HEK293 (cell line): Measurements from ENCODE around the gene ANTXR1.

Experiments used
- CTCF ChIA-PET: fragments of 350-600 bp; formaldehyde crosslinking; extraction: SDS; loops from one replicate; lab custom pipeline; 2021; ENCODE audit warnings: antibody characterized with exemption; lab: Yijun Ruan, JAX
- POLR2A ChIA-PET: fragments of 300-600 bp; formaldehyde crosslinking; extraction: SDS; loops from one replicate; lab custom pipeline; 2020; ENCODE audit warnings: antibody characterized with exemption, inconsistent platforms; lab: Yijun Ruan, JAX
- H3K27ac ChIP-seq: fragments of 200-500 bp; sonication (Bioruptor generic); 2 replicates; pipeline ENCODE4 v1.5.1; 2014; ENCODE audit warnings: low read depth, low read length, control low read depth, inconsistent platforms; ENCODE audit errors: extremely low read depth
- H3K36me3 ChIP-seq, 2 experiments: fragments of 200-500 bp in 1 of 2; sonication (Bioruptor generic) in 1 of 2; 1 replicate in 1 of 2; 2 replicates in 1 of 2; pipeline ENCODE4 v1.5.1; 2014 to 2017; ENCODE audit warnings: inconsistent platforms in 2 of 2, low read length in 2 of 2; ENCODE audit not compliant: control insufficient read depth in 2 of 2, insufficient read depth in 1 of 2
- H3K4me1 ChIP-seq: fragments of 200-500 bp; sonication (Bioruptor generic); 2 replicates; pipeline ENCODE4 v1.5.1; 2014; ENCODE audit warnings: mild to moderate bottlenecking, low read length, inconsistent platforms; ENCODE audit not compliant: control insufficient read depth, insufficient read depth
- H3K4me3 ChIP-seq: 2 replicates; pipeline ENCODE4 v1.5.1; 2011; ENCODE audit warnings: low read depth, mild to moderate bottlenecking, control low read depth, low read length, moderate library complexity
- H3K9me3 ChIP-seq: fragments of 200-500 bp; sonication (Bioruptor generic); 2 replicates; pipeline ENCODE4 v1.5.1; 2014; ENCODE audit warnings: low read depth, low read length, inconsistent platforms; ENCODE audit not compliant: control insufficient read depth, insufficient read depth
- KLF1 ChIP-seq: fragments of 450-650 bp; formaldehyde crosslinking; IDR thresholded peaks from 2 replicates; pipeline ENCODE4 v1.5.1; 2016; ENCODE audit warnings: missing biosample characterization, missing genetic modification characterization
- MEIS1 ChIP-seq: sonication (generic); formaldehyde crosslinking; IDR thresholded peaks from 2 replicates; pipeline ENCODE4 v1.8.1; 2022; ENCODE audit warnings: missing genetic modification reagents, mild to moderate bottlenecking, borderline replicate concordance
- OSR2 ChIP-seq: fragments of 450-650 bp; formaldehyde crosslinking; IDR thresholded peaks from 2 replicates; pipeline ENCODE4 v1.5.1; 2016; ENCODE audit warnings: missing biosample characterization, missing genetic modification characterization
- PRDM10 ChIP-seq: fragments of 450-650 bp; formaldehyde crosslinking; IDR thresholded peaks from 2 replicates; pipeline ENCODE4 v1.5.1; 2016; ENCODE audit warnings: missing biosample characterization, missing genetic modification characterization
- REST ChIP-seq: fragments of 450-650 bp; formaldehyde crosslinking; IDR thresholded peaks from 2 replicates; pipeline ENCODE4 v1.5.1; 2016; ENCODE audit warnings: missing biosample characterization, missing genetic modification characterization
- SALL2 ChIP-seq: fragments of 450-650 bp; formaldehyde crosslinking; IDR thresholded peaks from 2 replicates; pipeline ENCODE4 v1.5.0; 2017; ENCODE audit warnings: missing biosample characterization, mild to moderate bottlenecking, missing genetic modification characterization, borderline replicate concordance
- SCRT1 ChIP-seq: fragments of 450-650 bp; formaldehyde crosslinking; IDR thresholded peaks from 2 replicates; pipeline ENCODE4 v1.5.1; 2016; ENCODE audit warnings: missing biosample characterization, missing genetic modification characterization, borderline replicate concordance
- TSHZ1 ChIP-seq: fragments of 450-650 bp; formaldehyde crosslinking; IDR thresholded peaks from 2 replicates; pipeline ENCODE4 v1.5.1; 2016; ENCODE audit warnings: missing biosample characterization, missing genetic modification characterization, borderline replicate concordance
- WT1 ChIP-seq: fragments of 450-650 bp; formaldehyde crosslinking; IDR thresholded peaks from 2 replicates; pipeline ENCODE4 v1.5.1; 2016; ENCODE audit warnings: missing biosample characterization, missing genetic modification characterization
- YY1 ChIP-seq: fragments of 450-650 bp; formaldehyde crosslinking; IDR thresholded peaks from 2 replicates; pipeline ENCODE4 v1.5.1; 2018; ENCODE audit warnings: missing biosample characterization, missing genetic modification characterization
- YY2 ChIP-seq: fragments of 450-650 bp; formaldehyde crosslinking; IDR thresholded peaks from 2 replicates; pipeline ENCODE4 v1.5.1; 2016; ENCODE audit warnings: missing biosample characterization, missing genetic modification characterization
- ZBTB17 ChIP-seq: fragments of 450-650 bp; formaldehyde crosslinking; IDR thresholded peaks from 2 replicates; pipeline ENCODE4 v1.5.1; 2016; ENCODE audit warnings: missing biosample characterization, missing genetic modification characterization
- ZBTB21 ChIP-seq: fragments of 450-650 bp; formaldehyde crosslinking; IDR thresholded peaks from 2 replicates; pipeline ENCODE4 v1.5.1; 2017; ENCODE audit warnings: missing biosample characterization, missing genetic modification characterization
- ZFHX2 ChIP-seq: fragments of 450-650 bp; formaldehyde crosslinking; conservative IDR thresholded peaks from 2 replicates; pipeline ENCODE4 v1.5.1; 2016; ENCODE audit warnings: missing biosample characterization, missing genetic modification characterization
- ZNF121 ChIP-seq: fragments of 450-650 bp; formaldehyde crosslinking; IDR thresholded peaks from 2 replicates; pipeline ENCODE4 v1.5.1; 2016; ENCODE audit warnings: missing biosample characterization, missing genetic modification characterization
- ZNF26 ChIP-seq: fragments of 450-650 bp; formaldehyde crosslinking; IDR thresholded peaks from 2 replicates; pipeline ENCODE4 v1.5.1; 2016; ENCODE audit warnings: missing biosample characterization, missing genetic modification characterization
- ZNF404 ChIP-seq: fragments of 450-650 bp; formaldehyde crosslinking; IDR thresholded peaks from 2 replicates; pipeline ENCODE4 v1.5.1; 2017; ENCODE audit warnings: missing biosample characterization, missing genetic modification characterization
- ZNF488 ChIP-seq: fragments of 450-650 bp; formaldehyde crosslinking; IDR thresholded peaks from 2 replicates; pipeline ENCODE4 v1.5.1; 2016; ENCODE audit warnings: missing biosample characterization, missing genetic modification characterization
- ZNF555 ChIP-seq: fragments of 450-650 bp; formaldehyde crosslinking; conservative IDR thresholded peaks from 2 replicates; pipeline ENCODE4 v1.5.1; 2017; ENCODE audit warnings: missing biosample characterization, mild to moderate bottlenecking, missing genetic modification characterization, inconsistent platforms
- ZNF610 ChIP-seq: fragments of 450-650 bp; formaldehyde crosslinking; IDR thresholded peaks from 2 replicates; pipeline ENCODE4 v1.5.1; 2016; ENCODE audit warnings: missing biosample characterization, missing genetic modification characterization, borderline replicate concordance
- ZNF624 ChIP-seq: fragments of 450-650 bp; formaldehyde crosslinking; IDR thresholded peaks from 2 replicates; pipeline ENCODE4 v1.5.1; 2017; ENCODE audit warnings: missing biosample characterization, missing genetic modification characterization
- ZNF654 ChIP-seq: fragments of 450-650 bp; formaldehyde crosslinking; IDR thresholded peaks from 2 replicates; pipeline ENCODE4 v1.5.1; 2016; ENCODE audit warnings: low read depth, missing biosample characterization, missing genetic modification characterization
- ZNF792 ChIP-seq: fragments of 450-650 bp; formaldehyde crosslinking; IDR thresholded peaks from 2 replicates; pipeline ENCODE4 v1.5.1; 2016; ENCODE audit warnings: missing biosample characterization, missing genetic modification characterization

ANTXR1 gene

GRCh38 chr2:69178756-69179155 lies 165.8 kb downstream of the ANTXR1 start (continued):
- TF ChIP-seq PRDM10 (no peak), ZFHX2 (tag by site-specific recombination) (no peak), ZNF121 (tag by site-specific recombination) (no peak), MEIS1 (CRISPR knock-in tag) (no peak), OSR2 (tag by site-specific recombination) (no peak)
- TF ChIP-seq, all 188 proteins: peak for 0

- H3K4me3 ChIP-seq, result no peak overlapping the region
- H3K9me3 ChIP-seq, result no peaks in the 10 kb centered on the region
- no peak overlapping the region for H3K27ac ChIP-seq
- ChIA-PET POLR2A (no interaction called here), CTCF (no interaction called here)
- peaks cover 12 to 27% of the 10 kb centered on the region in 2 experiments for H3K36me3 ChIP-seq
- TF ChIP-seq KLF1 (tag by site-specific recombination) (no peak), WT1 (tag by site-specific recombination) (no peak), ZNF654 (no peak), ZNF404 (tag by site-specific recombination) (no peak), ZNF488 (tag by site-specific recombination) (no peak), ZBTB21 (tag by site-specific recombination) (no peak), YY2 (tag by site-specific recombination) (no peak), ZBTB17 (tag by site-specific recombination) (no peak), TSHZ1 (tag by site-specific recombination) (no peak), ZNF792 (tag by site-specific recombination) (no peak), SALL2 (tag by site-specific recombination) (no peak), SCRT1 (no peak), ZNF624 (tag by site-specific recombination) (no peak)
- H3K4me1 ChIP-seq, result no peaks in the 10 kb centered on the region
Measured at GRCh38 chr2:69180227-69180626, 167.2 kb downstream of the ANTXR1 start.

GRCh38 chr2:69180974-69181373 lies 168.0 kb downstream of the ANTXR1 start:
- ChIA-PET POLR2A (no interaction called here), CTCF (no interaction called here)
- H3K4me3 ChIP-seq, result no peak overlapping the region
- no peaks in the 10 kb centered on the region for H3K9me3 ChIP-seq
- peaks cover 12 to 27% of the 10 kb centered on the region in 2 experiments for H3K36me3 ChIP-seq
- no peak overlapping the region for H3K27ac ChIP-seq
- H3K4me1 ChIP-seq, result no peaks in the 10 kb centered on the region
- TF ChIP-seq REST (no peak), ZNF610 (tag by site-specific recombination) (no peak), YY1 (tag by site-specific recombination) (no peak), ZNF26 (tag by site-specific recombination) (no peak), ZNF555 (tag by site-specific recombination) (no peak)
